SU-DHL-6 (cell line): ENCODE data around the gene CD99L2.

Source experiments
- H2AFZ ChIP-seq: fragments of 200-600 bp; sonication (generic); 2 replicates; pipeline ENCODE4 v1.6.1; 2014; ENCODE audit warnings: low read depth, mild to moderate bottlenecking, moderate library complexity, mixed read lengths, antibody characterized with exemption, low read length; ENCODE audit not compliant: severe bottlenecking
- H3F3A ChIP-seq: fragments of 200-600 bp; shearing (Covaris generic); 2 replicates; pipeline ENCODE4 v1.6.0; 2016; ENCODE audit warnings: antibody characterized with exemption, mild to moderate bottlenecking; ENCODE audit not compliant: insufficient read depth
- H3K27ac ChIP-seq: fragments of 200-600 bp; sonication (generic); 2 replicates; pipeline ENCODE4 v1.5.1; 2016; ENCODE audit warnings: low read depth, mild to moderate bottlenecking, low read length, moderate library complexity, mixed read lengths
- H3K27me3 ChIP-seq: fragments of 200-600 bp; sonication (generic), shearing (Covaris generic); 2 replicates; pipeline ENCODE4 v1.6.0; 2014; ENCODE audit warnings: mild to moderate bottlenecking, low read length
- H3K36me3 ChIP-seq: fragments of 200-600 bp; sonication (generic); 2 replicates; pipeline ENCODE4 v1.6.1; 2014; ENCODE audit warnings: mild to moderate bottlenecking, low read length, mixed read lengths
- H3K4me2 ChIP-seq: fragments of 300-600, 200-600 bp; shearing (Covaris generic), sonication (generic); 2 replicates; pipeline ENCODE4 v1.6.0; 2014; ENCODE audit warnings: low read length, low read depth, mild to moderate bottlenecking; ENCODE audit not compliant: poor library complexity, severe bottlenecking
- H3K4me3 ChIP-seq: fragments of 200-600 bp; sonication (generic); 2 replicates; pipeline ENCODE4 v1.5.1; 2014; ENCODE audit warnings: antibody characterized with exemption, low read length, mild to moderate bottlenecking, mixed read lengths; ENCODE audit not compliant: insufficient read depth, poor library complexity, severe bottlenecking
- H3K79me2 ChIP-seq: fragments of 200-600 bp; sonication (generic); 2 replicates; pipeline ENCODE4 v1.6.1; 2014; ENCODE audit warnings: mild to moderate bottlenecking, low read length, moderate library complexity; ENCODE audit not compliant: insufficient read depth
- H3K9ac ChIP-seq: fragments of 200-600 bp; sonication (generic); 2 replicates; pipeline ENCODE4 v1.7.0; 2014; ENCODE audit warnings: mild to moderate bottlenecking, low read length
- H3K9me2 ChIP-seq: fragments of 200-600 bp; sonication (generic); replicated peaks from 2 replicates; pipeline ENCODE4 v1.6.1; 2014; ENCODE audit warnings: low read length; ENCODE audit not compliant: insufficient read depth
- H3K9me3 ChIP-seq: fragments of 200-600 bp; sonication (generic); 2 replicates; pipeline ENCODE4 v1.6.1; 2014; ENCODE audit warnings: low read length, mixed read lengths; ENCODE audit not compliant: insufficient read depth
- H4K20me1 ChIP-seq: fragments of 200-600 bp; sonication (generic); 2 replicates; pipeline ENCODE4 v1.6.1; 2014; ENCODE audit warnings: low read depth, mild to moderate bottlenecking, antibody characterized with exemption, low read length, moderate library complexity, mixed read lengths
- CTCF ChIP-seq: fragments of 200-600 bp; sonication (generic); IDR thresholded peaks from one replicate; pipeline ENCODE4 v1.5.1; 2017; ENCODE audit warnings: antibody characterized with exemption, mild to moderate bottlenecking, low read length, moderate library complexity; ENCODE audit not compliant: insufficient read depth, poor library complexity, severe bottlenecking
- EZH2phosphoT487 ChIP-seq: fragments of 200-600 bp; sonication (generic), shearing (Covaris generic); conservative IDR thresholded peaks from 2 replicates; pipeline ENCODE4 v1.6.1; 2018; ENCODE audit warnings: mild to moderate bottlenecking, antibody characterized with exemption, low read length, moderate library complexity, mixed read lengths

The CD99L2 gene

GRCh38 chrX:150842198-150842685 lies 56.2 kb downstream of the CD99L2 start:
- Histone ChIP-seq H3K9me3 (no peaks in the 10 kb centered on the region), H3K36me3 (no peaks in the 10 kb centered on the region)

GRCh38 chrX:150841456-150842197 lies 56.8 kb downstream of the CD99L2 start:
- Histone ChIP-seq H3K9me3 (no peaks in the 10 kb centered on the region), H3K27ac (no peak overlapping the region), H3K4me3 (no peak overlapping the region), H3K79me2 (no peaks in the 10 kb centered on the region), H3K9ac (no peak overlapping the region), H3K36me3 (no peaks in the 10 kb centered on the region), H3K27me3 (no peaks in the 10 kb centered on the region), H3K9me2 (no peaks in the 10 kb centered on the region), H3K4me2 (no peak overlapping the region), H4K20me1 (no peaks in the 10 kb centered on the region), H3F3A (no peaks in the 10 kb centered on the region), H2AFZ (no peak overlapping the region)
- TF ChIP-seq CTCF (no peak), EZH2phosphoT487 (no peak)

More at GRCh38 chrX:150842198-150842685, 56.2 kb downstream of the CD99L2 start:
- Histone ChIP-seq H4K20me1 (no peaks in the 10 kb centered on the region), H3K4me3 (no peak overlapping the region), H2AFZ (no peak overlapping the region), H3F3A (no peaks in the 10 kb centered on the region), H3K79me2 (no peaks in the 10 kb centered on the region), H3K9me2 (no peaks in the 10 kb centered on the region), H3K4me2 (no peak overlapping the region), H3K9ac (no peak overlapping the region), H3K27me3 (no peaks in the 10 kb centered on the region), H3K27ac (no peak overlapping the region)
- TF ChIP-seq EZH2phosphoT487 (no peak), CTCF (no peak)

- Histone ChIP-seq H3K9me3 (no peaks in the 10 kb centered on the region), H3K9me2 (no peaks in the 10 kb centered on the region), H3K79me2 (no peaks in the 10 kb centered on the region), H3K36me3 (no peaks in the 10 kb centered on the region), H3K4me2 (no peak overlapping the region), H3K9ac (no peak overlapping the region), H3F3A (no peaks in the 10 kb centered on the region), H4K20me1 (no peaks in the 10 kb centered on the region), H3K27ac (no peak overlapping the region), H3K27me3 (no peaks in the 10 kb centered on the region), H2AFZ (no peak overlapping the region), H3K4me3 (no peak overlapping the region)
- TF ChIP-seq EZH2phosphoT487 (no peak), CTCF (no peak)
Measured at GRCh38 chrX:150837845-150838244, 60.6 kb downstream of the CD99L2 start.
